Measurements from ENCODE around the gene SLC50A1. TPM values are rescaled to one million over a fixed set of nuclear protein-coding genes. Genes with fewer than 3 reads are reported as not detected.
"Not testable (repeated sequence)": the region's sequence is repeated elsewhere in the genome, so short reads cannot be mapped to it uniquely, and the experiment has no call there.

Gene SLC50A1
- total and polyA plus RNA-seq, 8 donors = 31.9 to 64.6 (median 36.0) TPM

- intact Hi-C loops (cut with DNase I) = no loop called here
Measured at GRCh38 chr1:155158991-155159390, 23.3 kb downstream of the SLC50A1 start.

GRCh38 chr1:155160128-155160527 lies 24.5 kb downstream of the SLC50A1 start:
- Histone ChIP-seq H3K4me1 (no peaks in the 10 kb centered on the region), H3K36me3 (no peaks in the 10 kb centered on the region), H3K27me3 (no peaks in the 10 kb centered on the region), H3K27ac (no peak overlapping the region), H3K4me3 (no peak overlapping the region), H3K9me3 (no peaks in the 10 kb centered on the region)
- intact Hi-C loops (cut with DNase I) = no loop called here
- no peak for DNase-seq
- TF ChIP-seq CTCF (IDR thresholded peaks at IDR 0.05) = no peak
- no peak for ATAC-seq

More at GRCh38 chr1:155158991-155159390, 23.3 kb downstream of the SLC50A1 start:
- Histone ChIP-seq H3K4me3 (no peak overlapping the region), H3K27me3 (no peaks in the 10 kb centered on the region), H3K27ac (no peak overlapping the region), H3K9me3 (no peaks in the 10 kb centered on the region), H3K4me1 (no peaks in the 10 kb centered on the region), H3K36me3 (no peaks in the 10 kb centered on the region)
- DNase-seq (no peak), ATAC-seq (no peak)
- no peak for TF ChIP-seq CTCF (IDR thresholded peaks at IDR 0.05)

GRCh38 chr1:155162631-155163030 lies 27.0 kb downstream of the SLC50A1 start:
- ATAC-seq; H3K36me3 ChIP-seq; intact Hi-C loops (cut with DNase I); H3K4me3 ChIP-seq; H3K9me3 ChIP-seq; DNase-seq; H3K27ac ChIP-seq: not testable (repeated sequence)
- H3K27me3 ChIP-seq = peaks cover 0 to 12% of the 10 kb centered on the region in 2 donors
- H3K4me1 ChIP-seq = peaks cover 2 to 15% of the 10 kb centered on the region in 2 donors

- H3K27ac ChIP-seq; intact Hi-C loops (cut with DNase I); H3K4me3 ChIP-seq; H3K36me3 ChIP-seq; DNase-seq; ATAC-seq; H3K9me3 ChIP-seq: not testable (repeated sequence)
- Histone ChIP-seq H3K4me1 (peaks cover 4 to 21% of the 10 kb centered on the region in 2 donors), H3K27me3 (peaks cover 0 to 12% of the 10 kb centered on the region in 2 donors)
Measured at GRCh38 chr1:155163785-155164184, 28.1 kb downstream of the SLC50A1 start.

- ATAC-seq; H3K36me3 ChIP-seq; H3K9me3 ChIP-seq; DNase-seq; intact Hi-C loops (cut with DNase I); H3K4me3 ChIP-seq; H3K27ac ChIP-seq: not testable (repeated sequence)
- peaks cover 0 to 12% of the 10 kb centered on the region in 2 donors for H3K27me3 ChIP-seq
- peaks cover 4 to 21% of the 10 kb centered on the region in 2 donors for H3K4me1 ChIP-seq
Measured at GRCh38 chr1:155164625-155165024, 29.0 kb downstream of the SLC50A1 start.

GRCh38 chr1:155166051-155166470 lies 30.4 kb downstream of the SLC50A1 start:
- intact Hi-C loops (cut with DNase I) = no loop called here
- ATAC-seq (no peak), DNase-seq (no peak)
- Histone ChIP-seq H3K36me3 (peaks cover 0 to 22% of the 10 kb centered on the region in 2 donors), H3K4me1 (peaks cover 4 to 21% of the 10 kb centered on the region in 2 donors), H3K27ac (peak overlapping the region; percentile 26 to 67), H3K27me3 (peaks cover 0 to 12% of the 10 kb centered on the region in 2 donors), H3K4me3 (no peak overlapping the region), H3K9me3 (no peaks in the 10 kb centered on the region)
- no peak for TF ChIP-seq CTCF (IDR thresholded peaks at IDR 0.05)

All from left lung (tissue), 10 donors.